DMS79 (cell line): ENCODE measurements around the gene POLD4.

Experiments used
- DNase-seq: peaks from one replicate; lab custom pipeline; 2025; lab: John Stamatoyannopoulos, UW

Gene POLD4

GRCh38 chr11:67316882-67317204 is 36.5 kb downstream of the POLD4 start:
- DNase-seq = no peak

GRCh38 chr11:67315325-67315909 is 37.9 kb downstream of the POLD4 start:
- no peak for DNase-seq

- DNase-seq = no peak
These were observed 39.1 kb downstream of the POLD4 start for GRCh38 chr11:67314218-67314617.

DNA sequence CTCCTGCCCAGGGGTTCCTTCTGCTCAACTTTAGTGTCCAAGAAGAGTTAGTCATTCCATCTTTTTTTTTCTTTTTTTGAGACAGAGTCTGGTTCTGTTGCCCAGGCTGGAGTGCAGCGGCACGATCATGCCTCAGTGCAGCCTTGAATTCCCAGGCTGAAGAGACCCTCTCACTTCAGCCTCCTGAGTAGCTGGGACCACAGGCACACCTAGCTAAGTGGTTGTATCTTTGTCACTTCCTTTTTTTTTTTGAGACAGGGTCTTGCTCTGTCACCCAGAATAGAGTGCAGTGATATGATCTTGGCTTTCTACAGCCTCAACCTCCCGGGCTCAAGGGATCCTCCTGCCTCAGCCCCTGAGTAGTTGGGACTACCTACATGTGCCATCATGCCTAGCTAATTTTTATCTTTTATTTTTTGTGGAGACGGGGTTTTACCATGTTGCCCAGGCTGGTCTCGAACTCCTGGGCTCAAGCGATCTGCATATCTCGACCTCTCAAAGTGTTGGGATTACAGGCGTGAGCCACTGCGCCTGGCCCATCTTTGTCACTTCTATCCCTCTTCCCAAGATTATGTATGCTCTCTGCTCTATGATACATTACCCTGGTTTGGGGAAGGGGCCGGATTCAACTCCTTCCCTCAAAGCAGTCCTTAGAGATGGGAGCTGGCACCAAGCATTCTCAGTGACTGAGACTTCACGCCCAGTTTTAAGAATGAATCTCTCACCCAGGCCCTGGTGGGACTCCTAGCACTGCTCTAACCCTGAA is 40.0 kb downstream of the POLD4 start:
- no peak for DNase-seq

DNA sequence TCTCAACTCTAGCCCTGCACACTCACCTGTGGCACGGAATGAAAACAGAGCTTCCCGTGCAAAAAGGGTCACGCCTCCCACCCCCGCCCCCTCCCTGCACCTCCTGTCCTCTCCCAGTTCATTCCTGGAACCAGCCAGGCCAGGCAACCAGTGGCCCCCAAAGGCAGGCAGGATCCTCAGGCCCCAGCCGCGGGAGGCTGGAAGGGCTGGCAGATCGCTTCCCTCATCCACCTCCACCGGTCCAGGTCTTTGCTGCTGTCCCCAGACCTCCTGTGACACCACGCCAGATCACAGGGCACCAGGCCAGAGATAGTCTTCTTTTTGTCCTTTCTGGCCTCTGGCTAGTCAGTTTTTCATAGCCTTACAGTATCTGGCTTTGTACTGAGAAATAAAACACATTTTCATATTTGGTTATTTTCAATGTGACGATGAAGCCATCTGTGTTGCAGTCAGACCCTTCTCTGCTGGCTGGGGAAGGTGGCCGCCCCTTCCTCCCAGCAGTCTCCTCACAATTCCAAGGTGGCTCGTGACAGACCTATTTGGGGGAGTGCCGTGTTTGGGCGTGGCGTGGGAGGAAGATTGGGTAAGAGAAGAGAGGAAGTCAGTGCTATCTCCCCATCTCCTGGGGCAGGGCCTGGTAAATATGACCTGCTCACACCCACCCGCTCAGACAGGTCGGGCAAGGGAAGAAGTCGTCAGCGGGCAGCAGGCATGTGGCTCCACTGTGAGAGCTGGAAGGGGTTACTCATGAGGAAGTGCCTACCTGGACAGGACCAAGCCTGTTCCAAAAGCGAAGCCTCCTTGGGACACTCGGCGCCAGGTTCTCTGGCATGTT is 40.9 kb downstream of the POLD4 start:
- DNase-seq = no peak

DNA sequence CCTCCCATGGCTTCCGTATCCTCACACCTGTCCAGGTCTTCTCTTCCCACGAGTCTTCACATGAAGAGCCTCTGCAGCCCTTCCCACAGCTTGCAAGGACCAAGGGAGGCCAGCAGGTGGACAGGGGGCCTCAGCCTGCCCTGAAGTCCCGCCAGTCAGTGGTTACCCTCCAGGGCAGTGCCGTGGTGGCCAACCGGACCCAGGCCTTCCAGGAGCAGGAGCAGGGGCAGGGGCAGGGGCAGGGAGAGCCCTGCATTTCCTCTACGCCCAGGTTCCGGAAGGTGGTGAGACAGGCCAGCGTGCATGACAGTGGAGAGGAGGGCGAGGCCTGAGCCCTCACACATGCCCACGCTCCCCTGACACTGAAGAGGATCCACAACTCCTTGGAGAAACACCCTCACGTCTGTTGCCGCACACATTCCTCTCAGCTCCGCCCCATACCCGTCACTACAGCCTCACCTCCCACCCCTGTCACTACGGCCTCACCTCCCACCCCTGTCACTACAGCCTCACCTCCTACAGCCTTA is 41.7 kb downstream of the POLD4 start:
- DNase-seq = no peak

GRCh38 chr11:67311051-67311555 is 42.2 kb downstream of the POLD4 start:
- DNase-seq = no peak

DNA sequence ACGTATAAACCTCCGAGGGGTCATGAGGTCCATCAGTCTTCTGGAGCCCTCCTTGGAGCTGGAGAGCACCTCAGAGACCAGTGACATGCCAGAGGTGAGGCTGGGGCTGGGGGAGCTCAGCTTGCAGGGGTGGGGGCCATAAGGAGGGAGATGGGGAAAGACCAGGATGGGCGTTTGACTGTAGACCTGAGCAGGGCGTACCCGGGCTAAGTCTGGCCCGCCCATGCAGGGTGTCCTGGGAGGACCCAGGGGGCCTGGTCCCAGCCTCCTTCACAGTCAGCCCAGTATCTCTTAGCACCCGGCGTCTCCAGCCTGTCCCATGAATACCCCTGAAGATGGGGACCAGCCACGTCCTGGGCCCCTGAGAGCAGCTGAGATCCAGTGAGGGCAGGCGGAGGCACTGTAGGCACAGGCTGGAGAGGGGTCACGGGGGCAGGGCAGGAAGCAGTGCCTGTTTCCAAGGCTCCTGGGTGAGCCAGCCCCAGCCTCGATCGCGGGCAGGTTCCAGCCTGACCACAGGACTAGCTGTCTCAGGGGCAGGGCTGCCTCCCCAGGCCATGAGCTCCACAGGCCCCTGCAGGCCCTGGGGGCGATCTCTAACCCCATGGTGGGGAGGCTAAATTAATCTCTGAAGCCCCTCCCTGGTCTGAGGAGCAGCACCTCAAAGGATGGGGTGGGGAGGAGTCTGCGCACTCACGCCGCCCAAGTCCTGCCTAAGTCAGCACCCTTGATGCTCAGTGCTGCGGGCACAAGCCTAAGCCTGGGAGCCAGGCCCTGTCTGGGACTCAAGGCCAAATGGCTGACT is 42.9 kb downstream of the POLD4 start:
- DNase-seq = no peak

DNA sequence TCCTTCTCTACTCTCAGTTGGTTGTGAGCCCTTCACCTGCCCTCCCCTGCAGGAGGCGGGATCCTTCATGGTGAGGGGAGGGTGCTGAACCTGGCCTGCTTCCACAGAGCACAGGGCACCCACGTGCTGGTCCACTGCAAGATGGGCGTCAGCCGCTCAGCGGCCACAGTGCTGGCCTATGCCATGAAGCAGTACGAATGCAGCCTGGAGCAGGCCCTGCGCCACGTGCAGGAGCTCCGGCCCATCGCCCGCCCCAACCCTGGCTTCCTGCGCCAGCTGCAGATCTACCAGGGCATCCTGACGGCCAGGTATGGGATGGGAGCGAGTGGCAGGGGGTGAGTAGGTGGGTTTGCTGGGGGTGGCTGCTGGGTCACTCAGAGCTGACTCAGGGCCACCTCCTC is 43.7 kb downstream of the POLD4 start:
- no peak for DNase-seq

- DNase-seq = no peak
These were observed 44.2 kb downstream of the POLD4 start for GRCh38 chr11:67309166-67309565.

- no peak for DNase-seq
These were observed 45.1 kb downstream of the POLD4 start for GRCh38 chr11:67308031-67308866.

DNA sequence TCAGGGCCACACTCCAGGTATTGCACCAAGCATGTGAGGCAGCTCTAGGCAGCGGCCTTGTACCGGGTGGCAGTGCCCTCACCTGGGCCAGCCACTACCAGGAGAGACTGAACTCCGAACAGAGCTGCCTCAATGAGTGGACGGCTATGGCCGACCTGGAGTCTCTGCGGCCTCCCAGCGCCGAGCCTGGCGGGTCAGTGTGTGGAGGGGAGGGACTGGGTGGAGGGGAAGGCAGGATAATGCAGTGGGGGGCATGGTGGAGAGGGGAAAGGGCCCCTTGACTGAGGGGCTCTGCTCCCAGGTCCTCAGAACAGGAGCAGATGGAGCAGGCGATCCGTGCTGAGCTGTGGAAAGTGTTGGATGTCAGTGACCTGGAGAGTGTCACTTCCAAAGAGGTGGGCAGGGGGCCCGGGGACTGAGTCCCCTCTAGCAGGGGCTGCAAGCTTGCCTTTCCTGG is 45.8 kb downstream of the POLD4 start:
- no peak for DNase-seq

- DNase-seq = no peak
These were observed 46.4 kb downstream of the POLD4 start for GRCh38 chr11:67306769-67307544.

- DNase-seq = no peak
These were observed 48.7 kb downstream of the POLD4 start for GRCh38 chr11:67304511-67305113.

- no peak for DNase-seq
These were observed 49.4 kb downstream of the POLD4 start for GRCh38 chr11:67303835-67304411.

DNA sequence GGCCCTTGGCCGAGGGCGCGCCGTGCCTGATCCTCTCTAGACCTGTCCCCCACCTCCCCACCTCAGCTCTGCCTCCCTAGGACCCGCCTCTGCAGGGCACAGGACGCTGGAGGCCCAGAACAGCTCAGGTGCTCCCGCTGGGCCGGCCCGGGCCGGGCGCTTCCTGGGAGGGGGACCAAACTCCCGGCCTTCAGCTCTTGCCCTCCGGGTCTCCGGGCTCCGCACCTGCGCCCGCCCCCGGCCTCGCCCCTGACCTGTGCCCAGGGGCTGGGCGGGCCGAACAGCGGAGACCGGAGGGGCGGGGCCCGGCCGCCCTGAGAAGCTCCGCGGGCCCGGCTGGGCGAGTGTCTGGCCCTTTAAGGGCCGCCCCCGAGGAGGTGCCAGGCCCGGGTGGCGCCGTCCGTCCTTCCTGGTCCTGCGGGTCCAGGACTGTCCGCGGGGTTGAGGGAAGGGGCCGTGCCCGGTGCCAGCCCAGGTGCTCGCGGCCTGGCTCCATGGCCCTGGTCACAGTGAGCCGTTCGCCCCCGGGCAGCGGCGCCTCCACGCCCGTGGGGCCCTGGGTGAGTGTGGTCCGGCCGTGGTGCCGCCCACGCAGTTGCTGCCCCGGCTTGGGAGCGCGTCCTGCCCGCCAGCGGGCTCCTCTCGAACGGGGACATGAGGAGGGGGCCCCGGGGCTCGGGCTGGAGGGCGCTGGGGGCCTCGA is 50.1 kb downstream of the POLD4 start, which contains the start of gene SSH3:
Gene SSH3 (plus strand): TSS at position 399 of the 703 bp plus-strand sequence. CDS start 96 bp downstream, at position 495.
- peak; percentile 50 for DNase-seq

DNA sequence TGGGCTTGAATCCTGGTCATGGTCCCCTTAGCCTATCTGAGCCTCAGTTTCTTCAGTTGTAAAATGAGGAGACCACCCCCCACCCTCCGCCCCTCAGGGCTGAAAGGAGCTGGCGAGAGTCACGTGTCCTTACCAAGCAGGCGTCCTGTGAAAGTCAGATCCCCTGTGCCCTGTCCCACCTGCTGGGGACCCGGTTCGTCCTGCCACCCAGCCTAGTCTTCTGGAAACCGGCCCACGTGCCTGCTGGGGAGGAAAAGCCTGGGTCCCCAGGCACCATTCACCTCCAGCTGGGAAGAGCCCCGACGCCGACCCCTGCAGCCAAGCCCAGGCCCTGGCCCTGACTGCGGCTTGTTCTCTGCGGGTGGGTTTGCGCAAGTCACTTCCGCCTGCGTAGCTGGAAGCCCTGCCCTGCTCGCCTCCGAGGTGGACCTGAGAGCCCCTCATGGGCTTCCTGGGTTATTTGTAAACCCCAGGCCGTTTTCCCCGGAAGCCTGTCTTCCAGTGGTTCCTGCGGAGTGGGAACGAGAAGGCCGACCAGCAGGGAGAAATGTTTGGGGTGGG is 50.7 kb downstream of the POLD4 start:
- peak; percentile 50 for DNase-seq

- DNase-seq = peak; percentile 32
These were observed 51.3 kb downstream of the POLD4 start for GRCh38 chr11:67301951-67302516.
